Natural killer cell (primary cell): ENCODE measurements around the gene ING1. TPM values are rescaled to one million over a fixed set of nuclear protein-coding genes. Genes with fewer than 3 reads are reported as not detected.
A peak's percentile ranks its signal among the peaks of the same experiment; 100 is the strongest.

ENCODE experiments used
- ATAC-seq, 3 donors: fragments of 150-1000 bp in 2 of 3; fragments of 200-7000 bp in 1 of 3; cut with Tn5 transposase; 1 replicate in 1 of 3; 2 replicates in 2 of 3; pipeline ENCODE4 v1.10.0; 2021; ENCODE audit warnings: mild to moderate bottlenecking in 2 of 3, moderate library complexity in 2 of 3
- DNase-seq, 2 donors: peaks; one replicate each; pipeline versions ENCODE4 v3.0.0 to v3.0.0-alpha.2; 2013 to 2021; ENCODE audit warnings: mixed read lengths in 1 of 2
- H3K27ac ChIP-seq: one replicate; pipeline ENCODE4 v1.5.1; 2013; ENCODE audit warnings: mild to moderate bottlenecking, low read length
- H3K27me3 ChIP-seq: one replicate; pipeline ENCODE4 v1.6.1; 2013; ENCODE audit warnings: low read length; ENCODE audit not compliant: control insufficient read depth, insufficient read depth
- H3K36me3 ChIP-seq: one replicate; pipeline ENCODE4 v1.6.1; 2013; ENCODE audit warnings: low read length; ENCODE audit not compliant: control insufficient read depth, insufficient read depth
- H3K4me1 ChIP-seq: one replicate; pipeline ENCODE4 v1.6.1; 2013; ENCODE audit warnings: low read length; ENCODE audit not compliant: control insufficient read depth, insufficient read depth
- H3K4me3 ChIP-seq: one replicate; pipeline ENCODE4 v1.5.1; 2013; ENCODE audit warnings: low read length
- H3K9me3 ChIP-seq: one replicate; pipeline ENCODE4 v1.6.1; 2013; ENCODE audit warnings: low read length; ENCODE audit not compliant: control insufficient read depth, insufficient read depth
- H3K27ac Mint-ChIP-seq, 2 donors: one replicate each; pipeline ENCODE4 v1.8.0; 2022; ENCODE audit warnings: mild to moderate bottlenecking in 2 of 2, mixed read lengths in 2 of 2, moderate library complexity in 1 of 2
- H3K27me3 Mint-ChIP-seq, 2 donors: one replicate each; pipeline ENCODE4 v1.8.0; 2022; ENCODE audit warnings: low read depth in 2 of 2, mixed read lengths in 2 of 2
- H3K36me3 Mint-ChIP-seq: one replicate; pipeline ENCODE4 v1.8.0; 2022; ENCODE audit warnings: mixed read lengths
- H3K4me1 Mint-ChIP-seq, 2 donors: one replicate each; pipeline ENCODE4 v1.8.0; 2022; ENCODE audit warnings: mixed read lengths in 2 of 2
- H3K4me3 Mint-ChIP-seq: one replicate; pipeline ENCODE4 v1.8.0; 2022; ENCODE audit warnings: mild to moderate bottlenecking, moderate library complexity, mixed read lengths
- H3K9me3 Mint-ChIP-seq, 2 donors: one replicate each; pipeline ENCODE4 v1.8.0; 2022; ENCODE audit warnings: mixed read lengths in 2 of 2
- WGBS: methylation state at CpG from one replicate; pipeline ENCODE4 v1.1.7; 2013; ENCODE audit warnings: missing lambda C conversion rate; ENCODE audit not compliant: insufficient coverage; 5-methylcytosine and 5-hydroxymethylcytosine counted together
- intact Hi-C: fragments of 100-400 bp; cut with micrococcal nuclease; formaldehyde crosslinking; loops from one replicate; pipeline ENCODE4 v1.14.2; 2022
- total RNA-seq, 4 donors: library from RNA; stranded (reverse); fragments of 120-200 nt in 1 of 4; gene quantifications; one replicate each; pipeline versions ENCODE4 v1.2.3 to v1.2.4, GENCODE V29; 2013 to 2022
- TF ChIP-seq, protein P1 (sequence below): fragments of 200-600 bp; IDR thresholded peaks from one replicate; pipeline ENCODE4 v1.8.0; 2022; ENCODE audit warnings: antibody characterized with exemption

Gene ING1
- total RNA-seq, 3 donors from 2014 or later (not counting 1 experiment from before 2014, with no cell fraction given) = 12.6 to 22.5 (median 15.5) TPM

DNA sequence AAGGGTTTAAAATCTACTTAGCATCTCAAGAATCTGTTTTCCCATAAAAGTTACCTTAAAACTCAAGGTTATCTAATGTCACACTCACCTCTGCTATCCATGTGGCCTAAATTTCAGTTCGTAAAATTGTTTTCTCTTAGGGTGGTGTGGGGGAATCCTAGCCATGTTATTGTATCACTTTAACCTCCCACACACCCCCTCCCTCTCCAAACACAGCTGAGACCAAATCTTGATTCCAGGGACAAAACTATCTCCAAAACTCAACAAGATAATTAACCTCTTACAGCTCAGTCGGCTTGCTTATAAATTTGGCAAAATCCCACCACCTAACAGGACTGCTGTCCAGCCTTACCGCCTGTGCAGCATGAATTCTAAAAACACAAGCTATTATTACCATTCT lies 11.4 kb upstream of the ING1 start:
- no peaks in the 10 kb centered on the region for H3K9me3 Mint-ChIP-seq
- intact Hi-C loops = no loop called here
- Histone ChIP-seq H3K4me3 (no peak overlapping the region), H3K27ac (no peak overlapping the region), H3K27me3 (no peaks in the 10 kb centered on the region), H3K9me3 (no peaks in the 10 kb centered on the region), H3K36me3 (peaks cover 40% of the 10 kb centered on the region), H3K4me1 (peaks cover 24% of the 10 kb centered on the region)
- DNase-seq (no peak), ATAC-seq (no peak)
- TF ChIP-seq, protein P1, sequence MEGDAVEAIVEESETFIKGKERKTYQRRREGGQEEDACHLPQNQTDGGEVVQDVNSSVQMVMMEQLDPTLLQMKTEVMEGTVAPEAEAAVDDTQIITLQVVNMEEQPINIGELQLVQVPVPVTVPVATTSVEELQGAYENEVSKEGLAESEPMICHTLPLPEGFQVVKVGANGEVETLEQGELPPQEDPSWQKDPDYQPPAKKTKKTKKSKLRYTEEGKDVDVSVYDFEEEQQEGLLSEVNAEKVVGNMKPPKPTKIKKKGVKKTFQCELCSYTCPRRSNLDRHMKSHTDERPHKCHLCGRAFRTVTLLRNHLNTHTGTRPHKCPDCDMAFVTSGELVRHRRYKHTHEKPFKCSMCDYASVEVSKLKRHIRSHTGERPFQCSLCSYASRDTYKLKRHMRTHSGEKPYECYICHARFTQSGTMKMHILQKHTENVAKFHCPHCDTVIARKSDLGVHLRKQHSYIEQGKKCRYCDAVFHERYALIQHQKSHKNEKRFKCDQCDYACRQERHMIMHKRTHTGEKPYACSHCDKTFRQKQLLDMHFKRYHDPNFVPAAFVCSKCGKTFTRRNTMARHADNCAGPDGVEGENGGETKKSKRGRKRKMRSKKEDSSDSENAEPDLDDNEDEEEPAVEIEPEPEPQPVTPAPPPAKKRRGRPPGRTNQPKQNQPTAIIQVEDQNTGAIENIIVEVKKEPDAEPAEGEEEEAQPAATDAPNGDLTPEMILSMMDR = no peak
- H3K4me1 Mint-ChIP-seq = peaks cover 37 to 48% of the 10 kb centered on the region in 2 donors
- no peaks in the 10 kb centered on the region for H3K27me3 Mint-ChIP-seq
- no peak overlapping the region for H3K27ac Mint-ChIP-seq
- no peak overlapping the region for H3K4me3 Mint-ChIP-seq
- 87% methylated on average over 2 of the region's 3 CpGs for WGBS
- peaks cover 8% of the 10 kb centered on the region for H3K36me3 Mint-ChIP-seq

DNA sequence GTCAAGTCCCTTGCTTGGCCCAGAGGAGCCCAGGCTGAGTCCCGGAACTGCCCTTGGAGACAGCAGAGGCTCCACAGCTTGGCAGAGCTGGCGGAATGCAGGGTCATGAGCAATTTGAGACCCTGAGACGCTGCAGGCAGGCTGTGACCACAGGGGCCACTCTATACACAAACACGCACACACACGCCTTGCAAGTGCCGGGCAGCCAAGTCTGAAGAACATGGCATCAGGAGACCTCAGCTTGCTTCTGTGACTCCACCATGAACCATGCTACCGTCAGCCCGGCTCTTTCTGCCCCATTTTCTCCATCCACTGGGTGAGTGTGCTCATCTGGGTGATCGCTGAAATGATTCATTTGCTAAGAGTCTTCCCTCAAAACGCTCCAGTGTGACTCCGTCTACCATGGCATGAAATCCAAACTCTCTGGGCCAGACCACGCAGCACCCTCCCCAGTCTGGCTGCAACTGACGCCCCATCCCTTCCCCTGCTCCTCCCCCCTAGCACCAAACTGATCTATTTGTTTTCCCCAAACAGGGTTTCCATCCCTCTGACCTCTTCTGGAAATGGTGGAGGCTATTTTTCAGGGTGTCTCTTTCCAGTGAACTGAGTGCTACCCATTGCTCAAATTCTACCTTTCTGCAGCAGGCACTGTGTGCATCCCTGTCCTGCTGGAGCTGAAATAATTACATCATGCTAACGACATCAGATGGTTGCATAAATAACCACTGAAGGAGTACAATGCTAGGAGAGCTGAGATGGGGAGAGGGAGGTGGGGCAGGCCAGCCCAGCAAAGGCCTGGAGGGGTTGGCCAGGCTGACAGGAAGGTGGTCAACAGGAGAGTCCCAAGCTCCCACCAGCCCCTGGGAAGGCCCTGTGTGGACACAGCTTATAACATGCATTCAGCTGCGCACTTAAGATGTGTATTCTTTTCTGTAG lies 10.6 kb upstream of the ING1 start:
- Histone ChIP-seq H3K9me3 (no peaks in the 10 kb centered on the region), H3K4me1 (peaks cover 24% of the 10 kb centered on the region), H3K36me3 (peaks cover 32% of the 10 kb centered on the region), H3K4me3 (no peak overlapping the region), H3K27me3 (no peaks in the 10 kb centered on the region), H3K27ac (no peak overlapping the region)
- no peak overlapping the region for H3K27ac Mint-ChIP-seq
- 94% methylated on average over 14 of the region's 15 CpGs for WGBS
- ATAC-seq (no peak), DNase-seq (no peak)
- no peaks in the 10 kb centered on the region for H3K9me3 Mint-ChIP-seq
- no peak overlapping the region for H3K4me3 Mint-ChIP-seq
- H3K4me1 Mint-ChIP-seq = peaks cover 36 to 51% of the 10 kb centered on the region in 2 donors
- H3K36me3 Mint-ChIP-seq = peaks cover 8% of the 10 kb centered on the region
- H3K27me3 Mint-ChIP-seq = no peaks in the 10 kb centered on the region
- TF ChIP-seq, protein P1 = no peak
- intact Hi-C loops = no loop called here

DNA sequence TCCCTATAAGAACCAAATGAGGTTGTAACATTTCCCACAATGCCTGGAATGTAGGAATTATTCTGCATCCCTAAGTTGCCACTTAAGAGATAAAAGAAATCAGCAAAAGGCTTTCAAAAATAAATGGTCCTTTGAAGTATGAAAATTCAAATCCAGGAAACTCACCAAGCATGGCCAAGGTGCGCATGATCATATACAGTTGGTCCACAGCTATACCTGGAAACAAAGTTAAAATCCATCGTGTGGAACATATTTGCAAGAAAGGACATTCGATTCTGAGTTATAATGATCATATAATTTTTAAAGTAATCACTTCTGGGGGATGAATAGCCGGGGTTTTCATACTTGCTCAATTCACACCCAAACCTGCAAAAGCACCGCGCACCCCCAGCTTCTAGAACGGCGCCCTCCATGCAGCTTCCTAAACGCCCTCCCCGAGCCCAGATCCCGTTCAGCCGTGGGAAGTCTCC lies 8.1 kb upstream of the ING1 start:
- Histone ChIP-seq H3K4me3 (peak overlapping the region; percentile 68), H3K36me3 (peaks cover 14% of the 10 kb centered on the region), H3K27ac (peak overlapping the region; percentile 28), H3K9me3 (no peaks in the 10 kb centered on the region), H3K27me3 (no peaks in the 10 kb centered on the region), H3K4me1 (peaks cover 19% of the 10 kb centered on the region)
- 6% methylated on average over 11 of the region's 12 CpGs for WGBS
- Mint-ChIP-seq H3K27ac (peak overlapping the region; percentile 73 to 84), H3K36me3 (no peaks in the 10 kb centered on the region), H3K4me3 (peak overlapping the region; percentile 91), H3K9me3 (no peaks in the 10 kb centered on the region), H3K4me1 (peaks cover 25 to 38% of the 10 kb centered on the region in 2 donors), H3K27me3 (no peaks in the 10 kb centered on the region)
- ATAC-seq (no peak), DNase-seq (no peak)
- TF ChIP-seq, protein P1 = no peak
- intact Hi-C loops = no loop called here
